Measurements from ENCODE around the gene LRRC10.

LRRC10 gene, protein sequence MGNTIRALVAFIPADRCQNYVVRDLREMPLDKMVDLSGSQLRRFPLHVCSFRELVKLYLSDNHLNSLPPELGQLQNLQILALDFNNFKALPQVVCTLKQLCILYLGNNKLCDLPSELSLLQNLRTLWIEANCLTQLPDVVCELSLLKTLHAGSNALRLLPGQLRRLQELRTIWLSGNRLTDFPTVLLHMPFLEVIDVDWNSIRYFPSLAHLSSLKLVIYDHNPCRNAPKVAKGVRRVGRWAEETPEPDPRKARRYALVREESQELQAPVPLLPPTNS

GRCh38 chr12:69610729-69611128, at the start of gene LRRC10:
Gene LRRC10 (minus strand): TSS chr12:69610907. CDS start chr12:69610838, 69 bp downstream.
- no peak for FAIRE-seq

GRCh38 chr12:69660164-69660863, 49.6 kb upstream of the LRRC10 start:
- DNase-seq (ENCODE audit: extremely low spot score, insufficient read length, low read depth) (no peak), FAIRE-seq (no peak)

More at GRCh38 chr12:69610729-69611128, at the start of gene LRRC10:
- no peak for DNase-seq (ENCODE audit: extremely low spot score, insufficient read length, low read depth)

DNA sequence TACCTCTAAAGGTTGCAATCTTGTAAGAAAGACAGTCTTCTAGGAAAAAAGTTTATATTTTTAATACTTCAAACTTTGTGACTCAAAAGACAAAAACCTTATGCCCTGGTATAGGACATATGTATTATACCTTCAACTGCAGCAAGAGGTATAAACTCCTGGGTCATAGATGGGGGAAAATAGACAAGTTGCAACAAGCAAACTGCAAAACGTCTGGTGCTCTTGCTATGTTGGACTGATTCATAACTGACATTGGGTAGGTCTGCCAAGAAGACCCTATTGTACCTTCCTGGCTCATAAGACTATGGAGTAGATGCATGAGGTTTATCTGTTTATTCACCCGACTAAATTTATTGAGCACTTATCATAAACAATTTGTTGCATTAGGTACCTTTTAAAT, 47.5 kb upstream of the LRRC10 start:
- no peak for FAIRE-seq
- DNase-seq (ENCODE audit: extremely low spot score, insufficient read length, low read depth): no peak

DNA sequence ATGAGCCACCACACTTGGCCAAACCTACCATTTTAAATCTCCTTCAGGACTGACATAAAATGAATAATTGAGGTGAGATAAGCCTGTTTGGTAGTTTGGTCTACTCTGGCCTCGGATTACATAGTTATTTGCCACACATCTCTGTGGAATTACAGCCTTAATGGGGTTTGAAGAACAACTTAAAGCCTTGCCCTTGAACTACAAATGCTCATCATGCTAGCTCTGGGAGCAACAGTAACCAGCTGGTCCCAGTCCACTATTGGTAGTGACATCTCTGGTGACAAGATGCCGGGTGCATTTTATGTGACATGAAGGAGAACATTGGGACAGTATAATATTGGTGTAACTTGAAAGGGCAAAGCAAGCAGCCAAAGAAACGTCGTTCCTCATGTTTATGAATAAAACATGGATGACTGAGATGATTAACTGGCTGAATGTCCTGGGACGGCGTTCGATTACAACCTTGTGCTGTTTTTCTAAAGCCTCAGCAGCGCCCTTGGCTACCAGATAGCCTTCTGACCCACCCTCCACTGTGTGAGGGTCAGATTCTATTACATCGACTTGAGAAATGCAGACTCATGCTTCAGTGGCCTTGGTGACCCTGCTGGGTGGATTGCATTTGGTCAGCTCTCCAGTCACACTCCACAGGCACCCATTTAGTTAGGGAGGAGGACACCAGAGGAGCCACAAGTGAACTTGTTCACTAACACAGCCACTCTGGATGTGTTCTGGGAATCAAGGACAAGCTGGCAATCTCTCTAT, 46.9 kb upstream of the LRRC10 start:
- FAIRE-seq (no peak), DNase-seq (ENCODE audit: extremely low spot score, insufficient read length, low read depth) (no peak)

- FAIRE-seq (no peak), DNase-seq (ENCODE audit: extremely low spot score, insufficient read length, low read depth) (no peak)
Measured at GRCh38 chr12:69655616-69656340, 45.1 kb upstream of the LRRC10 start.

GRCh38 chr12:69653703-69654102, 43.0 kb upstream of the LRRC10 start:
- no peak for DNase-seq (ENCODE audit: extremely low spot score, insufficient read length, low read depth)
- no peak for FAIRE-seq

- FAIRE-seq: no peak
Measured at GRCh38 chr12:69651922-69652321, 41.2 kb upstream of the LRRC10 start.

DNA sequence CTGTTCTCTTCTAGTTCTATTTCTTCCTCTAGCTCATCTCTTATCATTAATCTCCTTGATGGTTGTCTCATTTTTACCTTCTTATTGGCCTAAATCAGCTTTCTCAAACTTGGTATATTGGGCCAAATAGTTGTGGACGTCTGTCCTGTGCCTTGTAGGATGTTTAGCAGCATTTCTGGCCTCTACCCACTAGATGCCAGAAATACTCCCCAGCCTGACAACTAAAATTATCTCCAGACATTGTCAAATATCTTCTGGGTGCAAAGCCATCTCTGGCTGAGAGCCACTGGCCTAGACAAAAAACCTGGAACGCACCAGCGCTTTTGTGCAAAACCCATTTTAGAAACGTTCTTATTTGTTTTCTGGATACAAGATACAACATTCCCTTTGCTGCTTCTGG, 38.8 kb upstream of the LRRC10 start:
- FAIRE-seq (no peak), DNase-seq (ENCODE audit: extremely low spot score, insufficient read length, low read depth) (no peak)

More at GRCh38 chr12:69651922-69652321, 41.2 kb upstream of the LRRC10 start:
- DNase-seq (ENCODE audit: extremely low spot score, insufficient read length, low read depth): no peak

GRCh38 chr12:69648476-69648875, 37.8 kb upstream of the LRRC10 start:
- DNase-seq (ENCODE audit: extremely low spot score, insufficient read length, low read depth): no peak
- no peak for FAIRE-seq

DNA sequence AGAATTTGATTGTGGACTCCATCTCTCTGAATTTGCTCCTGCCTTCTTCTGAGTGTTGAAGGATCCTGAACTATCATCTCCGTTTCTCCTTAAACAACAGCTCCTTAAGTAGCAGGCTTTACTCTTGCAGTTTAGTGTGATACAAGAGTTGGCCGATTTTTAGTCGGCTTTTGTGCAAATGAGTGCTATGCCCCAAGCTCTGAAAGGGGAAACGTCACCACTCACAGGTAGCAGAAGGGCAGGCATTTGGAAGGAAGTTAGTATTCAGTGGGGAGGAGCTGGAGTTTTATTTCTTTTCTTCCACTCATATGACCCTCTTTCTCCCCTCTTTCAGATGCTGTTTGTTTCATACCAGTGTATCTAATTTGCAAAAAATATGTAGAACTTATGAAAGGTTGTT, 36.5 kb upstream of the LRRC10 start:
- FAIRE-seq (no peak), DNase-seq (ENCODE audit: extremely low spot score, insufficient read length, low read depth) (no peak)

DNA sequence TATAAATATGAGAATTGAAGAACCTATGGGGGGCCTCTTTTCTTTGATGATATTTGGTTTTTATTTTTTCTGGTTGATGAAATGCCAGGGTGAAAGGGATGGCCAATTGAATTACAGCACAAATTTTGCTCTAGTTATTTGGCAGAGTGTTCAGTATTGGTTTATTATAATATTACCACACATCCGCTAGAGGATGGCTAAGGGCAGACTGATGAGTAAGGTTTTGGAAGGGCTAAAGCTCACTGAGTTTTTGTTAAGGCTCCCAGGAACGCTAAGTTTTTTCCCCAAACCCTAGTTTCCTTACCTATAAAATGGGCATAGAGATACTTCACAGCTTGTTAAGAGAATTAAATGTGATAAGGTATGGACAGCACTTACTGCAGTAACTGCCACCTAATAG, 34.3 kb upstream of the LRRC10 start:
- no peak for FAIRE-seq

DNA sequence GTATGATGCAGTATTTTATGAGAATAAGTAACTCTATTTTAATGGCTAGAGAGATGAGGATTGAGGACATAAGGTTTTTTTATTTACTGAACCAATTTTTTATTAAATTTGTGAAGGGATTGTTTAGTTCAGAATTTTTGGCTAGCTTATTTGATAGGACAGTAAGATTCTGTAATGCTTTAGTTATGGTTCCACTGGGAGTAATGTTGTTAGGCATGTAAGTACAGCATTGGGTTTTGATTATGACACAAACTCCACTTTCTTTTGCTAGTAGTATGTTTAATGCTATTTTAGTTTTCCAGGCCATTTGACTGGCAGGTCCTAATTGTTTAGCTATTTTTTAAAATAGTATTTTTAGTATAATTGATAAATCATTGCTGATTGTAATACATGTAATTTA, 33.8 kb upstream of the LRRC10 start:
- FAIRE-seq (no peak), DNase-seq (ENCODE audit: extremely low spot score, insufficient read length, low read depth) (no peak)

More for the DNA sequence above, 34.3 kb upstream of the LRRC10 start:
- DNase-seq (ENCODE audit: extremely low spot score, insufficient read length, low read depth): no peak

- no peak for DNase-seq (ENCODE audit: extremely low spot score, insufficient read length, low read depth)
- FAIRE-seq: no peak
Measured at GRCh38 chr12:69642531-69642930, 31.8 kb upstream of the LRRC10 start.

- no peak for FAIRE-seq
Measured at GRCh38 chr12:69641546-69641945, 30.8 kb upstream of the LRRC10 start.

GRCh38 chr12:69639400-69640016, 28.8 kb upstream of the LRRC10 start:
- peak; percentile 52 for DNase-seq (ENCODE audit: extremely low spot score, insufficient read length, low read depth)
- FAIRE-seq: peak; percentile 62

More at GRCh38 chr12:69641546-69641945, 30.8 kb upstream of the LRRC10 start:
- no peak for DNase-seq (ENCODE audit: extremely low spot score, insufficient read length, low read depth)

- DNase-seq (ENCODE audit: extremely low spot score, insufficient read length, low read depth): no peak
- no peak for FAIRE-seq
Measured at GRCh38 chr12:69633061-69633460, 22.4 kb upstream of the LRRC10 start.

- FAIRE-seq (no peak), DNase-seq (ENCODE audit: extremely low spot score, insufficient read length, low read depth) (no peak)
Measured at GRCh38 chr12:69630191-69630590, 19.5 kb upstream of the LRRC10 start.

DNA sequence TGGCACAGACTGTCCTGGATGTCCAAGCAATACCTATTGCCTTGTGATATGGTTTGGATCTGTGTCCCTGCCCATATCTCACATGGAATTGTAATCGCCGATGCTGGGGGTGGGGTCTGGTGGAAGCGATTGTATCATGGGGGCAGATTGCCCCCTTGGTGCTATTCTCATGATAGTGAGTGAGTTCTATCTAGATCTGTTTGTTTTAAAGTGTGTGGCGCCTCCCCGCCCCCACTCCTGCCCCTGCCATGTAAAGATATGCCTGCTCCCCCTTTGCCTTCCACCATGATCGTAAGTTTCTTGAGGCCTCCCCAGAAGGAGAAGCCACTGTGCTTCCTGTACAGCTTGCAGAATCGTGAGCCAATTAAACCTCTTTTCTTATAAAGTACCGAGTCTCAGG, 16.8 kb upstream of the LRRC10 start:
- no peak for FAIRE-seq
- no peak for DNase-seq (ENCODE audit: extremely low spot score, insufficient read length, low read depth)

GRCh38 chr12:69623970-69624369, 13.3 kb upstream of the LRRC10 start:
- FAIRE-seq: no peak
- DNase-seq (ENCODE audit: extremely low spot score, insufficient read length, low read depth): no peak

DNA sequence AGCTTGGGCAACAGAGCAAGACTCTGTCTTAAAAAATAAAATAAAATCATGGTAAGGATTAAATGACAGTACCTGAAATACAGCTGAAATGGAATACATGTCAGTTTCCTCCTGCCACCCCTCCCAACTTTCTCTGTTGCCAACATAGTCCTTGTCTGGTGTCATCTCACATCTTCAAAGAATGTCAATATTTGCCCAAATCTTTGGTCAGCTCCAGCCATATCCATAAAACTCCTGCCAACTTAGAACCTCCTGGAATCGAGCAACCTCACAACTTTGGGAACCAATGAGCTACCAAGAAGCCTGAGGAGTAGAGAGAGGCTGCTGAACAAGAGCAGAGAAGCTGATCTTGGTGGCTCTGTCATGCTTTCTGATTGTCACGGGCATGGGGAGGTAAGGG, 10.8 kb upstream of the LRRC10 start:
- FAIRE-seq (no peak), DNase-seq (ENCODE audit: extremely low spot score, insufficient read length, low read depth) (no peak)

All from GM18507 (cell line).